ENCODE measurements around the gene RDX.
A peak's percentile ranks its signal among the peaks of the same experiment; 100 is the strongest.
"Not testable (repeated sequence)": the region's sequence is repeated elsewhere in the genome, so short reads cannot be mapped to it uniquely, and the experiment has no call there.

The RDX gene

DNA sequence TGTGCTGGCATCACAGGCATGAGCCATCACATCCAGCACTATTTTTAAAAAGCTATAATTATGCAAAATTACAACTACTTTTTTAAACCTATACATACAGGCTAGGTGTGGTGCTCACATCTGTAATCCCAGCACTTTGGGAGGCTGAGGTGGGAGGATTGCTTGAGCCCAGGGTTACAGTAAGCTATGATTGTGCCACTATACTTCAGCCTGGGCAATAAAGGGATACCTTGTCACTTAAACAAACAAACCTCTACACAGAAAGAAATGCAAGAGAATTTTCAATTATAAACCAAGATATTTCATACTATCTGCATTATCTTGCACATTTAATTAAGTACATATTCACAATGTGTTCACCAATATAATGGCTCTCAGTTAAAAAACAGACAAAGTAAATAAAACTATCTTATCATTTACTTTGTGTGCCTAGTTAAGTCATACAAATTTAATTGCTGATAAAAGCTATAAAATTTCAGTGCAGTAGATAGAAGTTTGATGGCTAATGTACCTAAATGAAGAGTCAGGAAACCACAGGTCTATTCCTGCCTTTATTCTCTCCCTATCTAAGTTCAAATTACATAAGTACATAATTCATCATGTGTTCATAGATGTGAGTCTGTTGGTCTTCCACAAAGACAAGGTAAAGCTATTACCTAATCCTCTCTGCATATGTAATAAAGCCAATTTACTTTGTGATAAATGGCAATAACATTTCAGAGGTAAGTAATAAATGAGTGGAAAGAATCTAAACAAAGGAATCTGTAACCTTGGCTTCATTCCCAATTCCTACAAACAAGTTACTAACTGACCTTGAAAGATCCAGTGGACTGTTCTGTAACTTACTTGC, 9.0 kb upstream of the RDX start:
- DNase-seq = no peak

DNA sequence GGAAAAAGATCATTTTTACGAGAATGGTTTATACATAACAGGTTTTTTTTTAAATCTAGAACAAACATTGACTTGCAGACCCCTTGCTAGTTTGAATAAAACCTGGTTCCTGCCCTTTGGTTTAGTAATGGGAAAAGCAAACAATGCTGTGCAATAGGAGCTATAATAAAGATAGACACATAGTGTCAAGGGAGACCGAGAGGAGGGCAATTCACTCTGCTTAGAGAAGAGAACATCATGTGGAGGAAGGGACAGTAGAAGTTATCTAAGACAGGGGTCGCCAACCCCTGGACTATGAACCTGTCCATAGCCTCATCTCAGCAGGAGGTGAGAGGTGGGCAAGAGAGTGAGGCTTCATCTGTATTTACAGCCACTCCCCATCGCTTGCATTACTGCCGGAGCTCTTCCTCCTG, 7.0 kb upstream of the RDX start:
- no peak for DNase-seq

DNA sequence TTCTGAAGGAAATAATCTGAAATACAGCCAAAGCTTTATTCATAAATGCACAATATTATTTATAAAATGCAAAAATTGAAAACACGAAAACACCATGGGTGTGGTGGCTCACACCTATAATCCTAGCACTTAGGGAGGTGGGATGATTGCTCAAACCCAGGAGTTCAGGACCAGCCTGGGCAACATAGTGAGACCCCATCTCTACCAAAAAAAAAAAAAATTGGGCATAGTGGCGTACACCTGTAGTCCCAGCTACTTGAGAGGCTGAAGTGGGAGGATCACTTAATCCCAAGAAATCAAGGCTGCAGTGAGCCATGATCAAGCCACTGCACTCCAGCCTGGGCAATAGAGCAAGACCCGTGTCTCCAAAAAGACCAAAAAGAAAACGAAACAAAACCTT, 5.2 kb upstream of the RDX start:
- no peak for DNase-seq

DNA sequence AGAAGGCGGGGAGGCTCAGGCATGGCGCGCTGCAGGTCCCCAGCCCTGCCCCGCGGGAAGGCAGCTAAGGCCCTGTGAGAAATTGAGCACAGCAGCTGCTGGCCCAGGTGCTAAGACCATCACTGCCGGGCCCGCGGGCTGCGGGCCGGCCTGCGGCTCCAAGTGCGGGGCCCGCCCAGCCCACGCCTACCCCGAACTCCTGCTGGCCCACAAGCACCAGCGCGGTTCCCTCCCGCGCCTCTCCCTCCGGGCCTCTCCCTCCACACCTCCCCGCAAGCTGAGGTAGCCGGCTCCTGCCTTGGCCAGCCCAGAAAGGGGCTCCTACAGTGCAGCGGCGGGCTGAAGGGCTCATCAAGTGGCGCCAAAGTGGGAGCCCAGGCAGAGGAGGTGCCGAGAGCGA, 4.6 kb upstream of the RDX start:
- no peak for DNase-seq

DNA sequence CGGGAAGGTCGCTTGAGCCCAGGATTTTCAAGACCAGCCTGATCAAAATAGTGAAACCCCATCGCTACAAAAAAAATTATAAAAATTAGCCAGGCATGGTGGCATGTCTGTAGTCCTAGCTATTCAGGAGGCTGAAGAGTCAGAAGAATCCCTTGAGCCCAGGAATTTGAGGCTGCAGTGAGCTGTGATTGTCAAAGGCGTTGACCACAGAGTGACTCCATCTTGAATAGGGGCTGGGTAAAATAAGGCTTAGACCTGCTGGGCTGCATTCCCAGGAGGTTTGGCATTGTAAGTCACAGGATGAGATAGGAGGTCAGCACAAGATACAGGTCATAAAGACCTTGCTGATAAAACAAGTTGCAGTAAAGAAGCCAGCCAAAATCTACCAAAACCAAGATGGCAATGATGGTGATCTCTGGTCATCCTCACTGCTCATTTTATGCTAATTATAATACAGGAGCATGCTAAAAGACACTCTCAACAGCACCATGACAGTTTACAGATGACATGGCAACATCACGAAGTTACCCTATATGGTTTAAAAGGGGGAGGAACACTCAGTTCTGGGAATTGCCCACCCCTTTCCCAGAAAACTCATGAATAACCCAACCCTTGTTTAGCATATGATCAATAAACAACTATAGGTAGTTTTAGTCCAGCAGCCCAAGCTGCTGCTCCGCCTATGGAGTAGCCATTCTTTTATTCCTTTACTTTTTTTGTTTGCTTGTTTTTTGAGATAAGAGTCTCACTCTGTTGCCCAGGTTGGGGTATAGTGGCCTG, 2.8 kb upstream of the RDX start:
- DNase-seq = no peak

DNA sequence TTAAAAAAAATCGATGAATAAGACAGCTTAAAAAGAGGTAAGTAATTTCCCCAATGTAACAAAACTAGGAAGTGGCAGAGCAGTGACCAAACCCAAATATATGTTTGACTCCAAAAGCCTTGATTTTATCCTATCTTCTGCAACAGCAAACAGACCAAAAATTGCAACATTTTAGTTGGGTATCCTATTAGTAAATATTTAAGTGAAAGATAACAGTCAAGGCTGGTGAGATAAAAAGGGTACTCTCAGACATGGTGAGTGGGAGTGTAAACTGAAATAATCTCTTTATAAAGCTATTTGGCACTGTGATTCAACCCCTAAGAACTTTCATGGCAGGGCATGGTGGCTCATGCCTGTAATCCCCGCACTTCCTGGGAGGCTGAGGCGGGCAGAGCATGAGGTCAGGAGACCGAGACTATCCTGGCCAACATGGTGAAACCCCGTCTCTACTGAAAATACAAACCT, 1.9 kb upstream of the RDX start:
- DNase-seq = no peak

DNA sequence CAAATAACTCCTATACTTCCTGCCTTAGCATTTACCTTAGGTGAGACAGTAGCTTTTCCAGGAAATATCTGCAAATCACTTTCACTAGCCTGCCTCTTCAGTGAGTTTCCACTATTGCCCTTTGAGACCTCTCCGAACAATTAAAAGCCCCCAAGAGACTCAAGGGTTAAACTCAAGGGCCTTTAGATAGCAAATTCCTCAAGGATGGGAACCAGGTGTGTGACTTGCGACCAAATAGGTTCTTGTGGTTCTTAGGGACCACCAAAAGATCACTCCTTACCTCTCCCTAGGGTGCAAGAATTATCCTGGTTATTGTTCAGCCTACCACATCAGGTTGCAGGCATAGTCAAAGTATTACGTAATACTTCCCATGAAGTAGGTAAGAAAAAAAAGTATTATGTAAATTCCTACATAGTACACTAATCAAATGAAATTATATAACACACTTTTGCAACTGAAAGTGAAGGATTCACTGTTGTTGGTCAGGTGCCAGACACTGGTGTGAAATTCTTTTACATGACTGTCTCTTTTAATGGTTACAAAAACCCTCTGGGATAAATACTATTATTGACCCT, 1.4 kb upstream of the RDX start:
- peak in 1 of 2 experiments; percentile 12 for DNase-seq

DNA sequence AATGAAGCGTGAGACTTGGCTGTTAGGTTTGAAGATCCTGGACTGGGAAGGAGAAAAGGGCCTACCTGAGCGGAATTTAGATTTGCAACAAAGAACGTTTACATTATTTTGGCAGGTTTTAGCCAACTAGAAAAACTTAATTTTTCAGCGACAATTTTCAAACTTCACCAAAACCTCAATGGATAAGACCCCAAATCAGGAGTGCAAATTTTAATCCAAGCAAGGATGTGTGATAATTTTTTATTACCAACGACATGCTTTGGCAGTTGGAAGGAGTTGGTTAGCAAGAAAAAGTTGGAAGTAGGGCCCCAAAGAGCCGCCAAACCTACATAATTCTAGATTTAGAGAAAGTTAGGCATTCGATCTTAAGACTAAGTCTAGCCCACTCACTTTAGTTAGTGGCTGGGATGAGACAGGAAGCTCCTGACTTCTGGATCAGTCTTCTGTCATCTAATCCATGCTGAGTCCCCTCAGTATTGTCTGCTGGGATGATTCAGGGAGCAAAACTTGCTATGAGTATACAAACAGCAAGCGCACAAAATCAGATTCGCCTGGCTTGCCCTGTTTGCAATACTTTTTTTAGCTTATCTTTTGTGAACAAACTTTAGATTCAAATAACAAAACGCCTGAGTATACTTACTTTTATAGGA, 787 bp upstream of the RDX start:
- DNase-seq = no peak

DNA sequence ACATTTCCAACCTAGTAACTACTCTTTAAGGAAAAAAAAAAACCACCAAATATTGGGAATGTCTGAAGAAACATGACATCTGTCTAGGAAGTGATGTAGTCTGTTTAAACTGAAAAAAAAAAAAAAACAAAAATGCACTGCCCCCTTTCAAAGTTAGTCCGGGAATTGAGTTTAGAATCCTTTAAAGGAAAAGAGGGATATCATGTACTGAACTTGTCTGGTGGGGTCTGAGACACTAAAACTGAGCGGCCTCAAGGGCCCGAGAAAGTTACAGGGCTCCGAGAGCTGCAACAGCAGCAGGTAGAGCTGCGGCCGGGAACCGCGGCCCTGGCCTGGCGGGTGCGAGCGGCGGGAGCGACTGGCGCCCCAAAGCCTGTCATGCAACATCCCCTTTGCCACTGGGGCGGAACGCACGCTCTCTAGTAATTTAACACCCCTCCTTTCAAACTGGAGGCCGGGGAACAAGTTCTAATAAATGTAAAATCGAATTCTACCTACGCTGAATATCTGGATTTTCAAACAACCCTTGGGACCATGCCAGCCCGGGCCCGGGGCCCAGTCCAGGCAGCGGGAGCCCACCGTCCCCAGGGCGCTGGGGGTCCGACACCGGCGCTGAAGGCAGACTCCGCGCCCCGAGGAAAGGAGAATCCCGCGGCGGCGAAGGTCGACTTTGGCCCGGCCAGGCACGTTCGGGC, 736 bp downstream of the RDX start:
- DNase-seq = peak; percentile 17 to 20

DNA sequence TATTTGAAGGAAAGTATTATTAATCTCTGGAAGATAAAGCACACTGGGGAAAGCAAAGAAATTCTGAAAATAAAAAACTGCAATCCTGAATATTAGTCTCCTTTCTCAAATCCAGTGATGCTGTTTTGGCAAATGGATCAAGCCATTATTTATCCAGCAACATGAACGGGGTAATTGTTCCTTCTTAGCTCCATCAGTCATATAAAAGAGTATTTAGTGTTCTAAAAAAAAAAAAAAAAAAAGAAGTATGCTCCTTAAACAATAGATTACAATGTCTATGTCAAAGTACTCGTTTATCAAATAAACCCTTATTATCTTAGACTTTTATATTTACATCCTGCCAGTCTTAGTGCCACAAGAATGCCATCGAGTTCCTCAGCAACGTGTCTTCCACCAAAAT, 1.3 kb downstream of the RDX start:
- no peak for DNase-seq

DNA sequence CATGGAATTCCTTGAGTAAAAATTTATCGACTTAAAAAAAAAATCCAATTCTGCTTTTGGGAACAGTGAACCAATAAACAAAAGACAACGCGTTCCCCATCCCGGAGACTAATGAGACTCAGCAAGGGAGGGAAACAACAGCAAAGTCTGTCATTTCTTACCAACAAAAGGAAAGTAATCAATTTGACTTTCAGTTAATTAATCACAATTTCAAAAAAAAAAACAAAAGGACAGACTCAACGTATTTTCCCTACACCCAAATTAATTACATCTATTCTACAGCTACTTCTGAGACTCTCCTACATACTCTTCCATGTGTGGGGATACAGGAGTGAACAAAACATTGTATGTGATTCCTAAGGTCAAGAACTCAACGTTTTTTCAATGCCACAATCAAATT, 1.9 kb downstream of the RDX start:
- DNase-seq = no peak

DNA sequence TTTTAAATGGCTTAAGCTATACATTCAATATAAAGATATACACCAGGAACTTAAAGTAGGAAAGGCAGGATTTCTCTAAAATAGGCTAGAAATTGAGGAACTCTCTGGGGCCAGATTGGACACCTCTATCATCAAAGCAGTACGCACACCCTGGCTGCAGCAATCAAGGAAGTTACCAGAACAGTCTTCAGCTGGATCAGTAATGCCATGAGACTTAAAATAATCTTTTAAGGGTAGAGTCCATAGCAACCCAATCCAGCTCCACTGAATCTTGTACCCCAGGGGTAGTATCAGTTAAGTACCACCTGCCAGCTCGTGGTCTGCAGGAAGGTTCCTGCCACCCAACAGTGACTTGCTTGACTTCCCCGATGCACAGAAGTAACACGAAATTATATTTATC, 3.0 kb downstream of the RDX start:
- DNase-seq = peak in 1 of 2 experiments; percentile 15

DNA sequence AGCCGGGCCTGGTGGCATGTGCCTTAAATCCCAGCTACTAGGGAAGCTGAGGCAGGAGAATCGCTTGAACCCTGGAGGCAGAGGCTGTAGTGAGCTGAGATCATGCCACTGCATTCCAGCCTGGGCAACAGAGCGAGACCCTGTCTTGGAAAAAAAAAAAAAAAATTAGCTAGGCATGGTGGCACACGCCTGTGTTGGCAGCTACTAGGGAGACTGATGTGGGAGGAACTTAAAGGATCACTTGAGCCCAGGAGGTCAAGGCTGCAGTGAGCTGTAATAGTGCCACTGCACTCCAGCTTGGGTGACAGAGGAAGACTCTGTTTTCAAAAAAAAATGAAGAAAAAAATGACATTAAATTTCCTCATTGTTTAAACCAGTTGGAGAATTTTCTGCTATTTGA, 4.3 kb downstream of the RDX start:
- not testable (repeated sequence) for DNase-seq

DNA sequence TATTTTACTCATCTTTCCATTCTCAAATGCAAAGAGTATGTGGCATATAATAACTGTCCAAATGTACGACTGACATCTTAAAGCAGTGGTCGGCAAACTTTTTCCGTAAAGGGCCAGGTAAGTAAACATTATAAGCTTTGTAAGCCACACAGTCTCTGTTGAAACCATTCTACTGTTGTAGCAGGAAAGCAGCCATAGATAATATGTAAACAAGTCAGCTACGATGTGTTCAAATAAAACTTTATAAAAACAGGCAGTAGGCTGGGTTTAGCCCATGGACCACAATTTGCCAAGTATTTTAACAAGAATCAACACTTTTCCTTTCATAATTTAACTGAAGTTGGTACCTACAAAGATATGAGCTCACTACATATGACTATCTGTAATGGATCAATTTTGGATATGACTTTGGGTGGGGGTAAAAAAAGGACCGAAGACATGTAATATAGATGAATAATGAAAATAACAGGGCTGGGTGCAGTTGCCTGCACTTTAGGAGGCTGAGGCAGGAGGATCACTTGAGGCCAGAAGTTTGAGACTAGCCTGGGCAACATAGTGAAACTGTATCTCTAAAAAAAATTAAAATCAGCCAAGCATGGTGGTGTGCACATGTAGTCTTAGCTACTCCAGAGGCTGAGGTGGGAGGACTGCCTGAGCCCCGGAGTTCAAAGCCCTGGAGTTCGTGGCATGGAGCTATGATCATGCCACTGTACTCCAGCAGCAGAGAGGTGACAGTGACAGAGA, 5.7 kb downstream of the RDX start:
- no peak for DNase-seq

DNA sequence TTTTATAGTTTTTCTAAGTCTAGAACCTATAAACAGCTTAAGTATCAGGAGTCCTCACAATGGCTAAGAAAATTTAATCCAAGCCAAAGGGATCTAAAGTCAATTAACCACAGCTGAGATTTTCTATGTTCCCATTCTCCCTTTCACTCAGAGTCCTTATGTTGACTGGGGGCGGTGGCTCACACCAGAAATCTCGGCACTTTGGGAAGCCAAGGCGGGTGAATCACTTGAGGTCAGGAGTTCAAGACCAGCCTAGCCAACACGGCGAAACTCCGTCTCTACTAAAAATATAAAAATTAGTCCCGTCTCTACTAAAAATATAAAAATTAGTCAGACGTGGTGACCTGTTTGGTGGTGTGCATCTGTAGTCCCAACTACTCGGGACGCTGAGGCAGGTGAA, 6.9 kb downstream of the RDX start:
- no peak for DNase-seq

DNA sequence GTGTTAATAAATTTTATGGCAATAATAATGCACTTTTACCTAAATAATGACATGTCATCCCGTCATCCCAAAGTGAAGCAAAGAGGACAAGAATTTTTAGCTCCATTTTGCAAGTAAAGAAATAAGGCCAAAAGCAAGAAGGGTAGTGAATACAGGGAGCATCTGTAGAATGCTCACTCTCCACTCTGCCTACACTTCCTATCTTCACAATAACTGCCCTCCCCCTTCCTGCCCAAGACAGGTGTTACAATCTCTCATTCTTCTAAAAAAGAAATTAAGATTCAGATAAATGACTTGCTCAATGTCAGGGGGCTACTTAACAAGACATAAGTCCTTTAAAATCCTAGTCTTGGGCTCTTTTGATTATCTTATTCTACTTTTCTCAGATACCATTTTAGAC, 8.9 kb downstream of the RDX start:
- no peak for DNase-seq

DNA sequence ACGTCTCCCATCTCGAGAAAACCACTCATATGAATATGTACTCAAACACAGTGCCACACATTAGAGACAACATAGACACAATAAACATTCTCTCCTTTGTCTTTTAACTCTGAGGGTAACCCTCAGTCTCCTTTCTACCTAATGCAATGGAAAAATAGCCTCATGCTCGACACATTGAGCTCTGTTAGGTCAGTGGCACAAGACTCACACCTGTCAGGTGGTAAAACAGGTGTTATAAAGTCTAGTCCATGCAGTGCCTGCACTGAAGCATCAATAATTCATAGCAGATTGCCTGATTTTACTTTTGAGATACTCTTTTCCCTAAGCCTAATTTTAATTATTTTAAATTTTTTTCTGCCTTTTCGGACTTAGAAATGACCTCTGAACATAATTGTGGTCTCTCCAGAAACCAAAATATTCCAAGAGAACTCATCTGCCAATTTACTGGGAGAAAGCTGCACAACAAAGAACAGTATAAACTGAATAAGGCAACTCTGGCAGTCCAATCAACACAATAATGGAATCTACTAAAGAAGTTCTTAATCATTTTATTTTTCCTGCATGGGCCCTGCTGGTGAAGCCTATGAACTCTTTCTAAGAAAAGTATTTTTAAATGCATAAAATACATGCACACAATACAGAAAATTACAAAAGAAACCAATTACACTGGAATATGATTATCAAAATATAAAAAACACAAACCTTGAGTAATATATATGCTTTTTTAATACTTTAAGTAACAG, 9.9 kb downstream of the RDX start:
- DNase-seq = no peak

DNA sequence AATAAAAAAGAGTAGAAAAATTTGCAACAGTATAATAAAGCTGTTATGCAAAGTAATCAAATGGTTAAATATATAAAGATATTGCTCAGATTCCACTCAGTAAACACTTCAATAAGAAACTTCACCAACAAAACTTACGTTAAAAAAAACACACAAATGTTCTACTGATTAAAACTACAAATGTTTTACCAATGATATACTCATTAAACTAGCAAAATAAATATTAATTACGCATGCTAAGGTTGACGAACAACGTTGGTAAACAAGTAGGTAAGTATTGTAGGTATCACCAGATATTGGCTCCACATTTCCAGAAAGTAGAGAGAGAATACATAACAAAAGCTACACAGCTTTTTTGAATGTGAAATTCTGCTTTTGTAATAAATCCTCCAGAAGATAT, 12.6 kb downstream of the RDX start:
- DNase-seq = no peak

DNA sequence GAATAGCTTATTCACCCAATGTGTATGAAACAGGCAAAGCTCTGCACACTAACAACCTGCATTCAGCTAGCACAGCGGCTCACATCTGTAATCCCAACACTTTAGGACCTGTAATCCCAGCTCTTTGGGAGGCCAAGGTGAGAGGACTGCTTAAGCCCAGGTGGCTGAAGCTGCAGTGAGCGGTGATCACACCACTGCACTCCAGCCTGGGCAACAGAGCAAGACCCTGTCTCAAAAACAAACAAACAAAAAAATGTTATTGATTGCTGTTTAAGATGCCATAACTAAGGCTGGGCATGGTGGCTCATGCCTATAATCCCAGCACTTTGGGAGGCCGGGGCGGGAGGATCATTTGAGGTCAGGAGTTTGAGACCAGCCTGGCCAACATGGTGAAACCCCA, 15.8 kb downstream of the RDX start:
- not testable (repeated sequence) for DNase-seq

DNA sequence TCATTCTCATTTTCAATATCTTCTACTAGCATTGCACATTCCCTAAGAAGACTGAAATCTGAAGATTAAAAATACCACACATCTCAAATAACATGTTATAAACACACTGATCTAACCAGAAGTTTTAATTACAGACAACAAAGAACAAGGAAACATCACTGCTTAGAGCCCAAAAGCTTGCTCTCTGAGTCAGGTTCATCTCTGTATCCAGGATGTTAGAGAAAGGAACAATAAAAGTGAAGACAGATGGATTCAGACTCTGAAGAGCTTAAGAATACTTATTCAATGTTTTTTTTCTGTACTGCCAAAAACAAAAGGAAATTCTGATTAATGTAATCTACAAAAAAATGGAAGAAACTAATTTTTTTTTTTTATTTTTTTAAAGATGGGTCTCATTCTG, 16.5 kb downstream of the RDX start:
- DNase-seq = no peak

DNA sequence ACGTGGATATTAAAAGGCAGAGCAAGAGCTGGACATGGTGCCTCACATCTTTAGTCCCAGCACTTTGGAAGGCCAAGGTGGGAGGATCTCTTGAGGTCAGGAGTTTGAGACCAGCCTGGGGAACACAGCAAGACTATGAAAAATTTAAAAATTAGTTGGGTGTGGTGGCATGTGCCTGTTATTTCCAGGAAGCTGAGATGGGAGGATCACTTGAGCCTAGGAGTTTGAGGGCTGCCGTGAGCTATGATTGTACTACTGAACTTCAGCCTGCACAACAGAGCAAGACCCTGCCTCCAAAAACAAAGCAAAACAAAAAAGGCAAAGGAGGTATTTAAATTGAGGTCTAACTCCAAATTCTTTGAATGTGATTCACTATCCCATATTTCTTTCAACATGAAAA, 23.5 kb downstream of the RDX start:
- DNase-seq = no peak

All from AML-193 (cell line).